H7 (cell line): Measurements from ENCODE around the gene FHIT. TPM values are rescaled to one million over a fixed set of nuclear protein-coding genes. Genes with fewer than 3 reads are reported as not detected.
"Not testable (repeated sequence)": the region's sequence is repeated elsewhere in the genome, so short reads cannot be mapped to it uniquely, and the experiment has no call there.

ENCODE experiments used
- DNase-seq: peaks from one replicate; pipeline ENCODE4 v3.0.0; 2012
- H3K27me3 ChIP-seq: 2 replicates; pipeline ENCODE4 v1.6.0; 2011; ENCODE audit warnings: mild to moderate bottlenecking, low read length; ENCODE audit not compliant: control insufficient read depth, insufficient read depth
- H3K36me3 ChIP-seq: replicated peaks from 2 replicates; pipeline ENCODE4 v1.5.1; 2011; ENCODE audit warnings: low read length; ENCODE audit not compliant: control insufficient read depth, insufficient read depth
- H3K4me3 ChIP-seq: 2 replicates; pipeline ENCODE4 v1.5.1; 2011; ENCODE audit warnings: low read depth, mild to moderate bottlenecking, control low read depth, low read length, moderate library complexity; ENCODE audit not compliant: insufficient read depth
- total RNA-seq: library from RNA; depleted of rRNA; stranded (reverse); fragments of >200 nt; shearing (Covaris generic); gene quantifications from 2 replicates; pipeline ENCODE4 v1.2.3, GENCODE V29; 2014

Gene FHIT
- total RNA-seq, 1 experiment from 2014 or later: 2.1 TPM

DNA sequence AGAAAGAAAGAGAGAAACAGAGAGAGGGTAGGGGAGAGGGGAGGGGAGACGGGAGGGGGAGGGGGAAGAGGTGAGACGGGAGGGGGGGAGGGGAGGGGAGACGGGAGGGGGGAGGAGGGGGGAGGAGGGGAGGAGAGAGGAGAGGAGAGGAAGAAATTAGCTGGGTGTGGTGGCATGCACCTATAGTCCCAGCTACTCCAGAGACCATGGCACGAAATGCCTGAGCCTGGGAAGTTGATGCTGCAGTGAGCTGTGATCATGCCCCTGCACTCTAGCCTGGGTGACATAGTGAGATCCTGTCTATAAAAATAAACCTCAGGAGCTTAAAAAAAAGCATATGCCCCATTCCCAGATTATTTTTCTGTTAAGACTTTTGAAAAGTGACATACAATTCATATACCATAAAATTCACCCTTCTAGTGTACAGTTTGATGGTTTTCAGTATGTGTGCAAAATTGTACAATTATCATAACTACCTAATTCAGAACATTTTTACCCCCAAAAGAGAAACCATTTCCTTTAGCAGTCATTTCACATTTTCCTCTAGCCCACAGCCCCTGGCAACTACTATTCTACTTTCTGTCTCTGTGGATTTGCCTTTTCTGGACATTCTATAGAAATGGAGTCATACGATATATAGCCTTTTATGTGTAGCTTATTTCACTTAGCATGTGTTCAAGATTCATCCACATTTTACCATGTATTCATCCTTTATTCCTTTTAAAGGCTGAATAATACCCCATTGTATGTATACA, 699.6 kb downstream of the FHIT start:
- H3K27me3 ChIP-seq: no peaks in the 10 kb centered on the region
- no peak overlapping the region for H3K4me3 ChIP-seq
- no peak for DNase-seq
- no peaks in the 10 kb centered on the region for H3K36me3 ChIP-seq

DNA sequence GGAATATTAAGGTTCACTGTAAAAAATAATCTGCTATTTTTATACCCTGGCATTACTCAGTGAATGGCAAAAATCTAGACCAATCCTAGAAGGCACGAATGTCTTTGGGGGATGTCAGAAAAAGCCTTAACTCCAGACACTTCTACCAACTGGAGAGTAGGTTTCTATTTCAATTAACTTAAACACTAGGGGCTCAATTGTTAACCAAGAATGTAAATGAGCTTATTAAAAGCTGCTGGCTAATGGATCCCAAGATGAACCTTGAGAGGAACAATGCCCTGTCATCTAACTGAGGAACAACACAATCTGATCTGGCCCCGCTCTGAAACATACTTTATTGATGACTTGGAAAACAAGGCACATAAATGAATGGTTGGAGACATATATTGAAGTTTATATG, 701.4 kb downstream of the FHIT start:
- Histone ChIP-seq H3K36me3 (no peaks in the 10 kb centered on the region), H3K27me3 (no peaks in the 10 kb centered on the region), H3K4me3 (no peak overlapping the region)
- no peak for DNase-seq

DNA sequence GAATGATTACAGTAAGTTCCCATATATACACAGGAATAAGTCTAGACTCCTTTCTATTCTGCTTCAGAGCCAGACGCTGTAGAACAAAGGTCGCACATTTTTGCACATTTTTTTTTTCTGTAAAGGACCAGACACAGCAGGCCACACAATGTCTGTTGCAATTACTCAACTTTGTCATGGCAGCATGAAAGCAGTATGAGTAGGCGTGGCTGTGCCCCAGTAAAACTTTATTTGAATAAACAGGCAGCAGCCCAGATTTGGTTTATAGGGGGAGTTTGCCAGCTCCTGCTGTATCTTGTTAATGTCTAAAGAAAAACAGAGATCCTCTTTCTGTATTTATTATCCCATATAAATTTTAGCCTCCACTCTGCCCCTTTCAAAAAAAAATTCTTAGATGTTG, 708.3 kb downstream of the FHIT start:
- no peak for DNase-seq
- no peaks in the 10 kb centered on the region for H3K36me3 ChIP-seq
- H3K4me3 ChIP-seq: no peak overlapping the region
- no peaks in the 10 kb centered on the region for H3K27me3 ChIP-seq

DNA sequence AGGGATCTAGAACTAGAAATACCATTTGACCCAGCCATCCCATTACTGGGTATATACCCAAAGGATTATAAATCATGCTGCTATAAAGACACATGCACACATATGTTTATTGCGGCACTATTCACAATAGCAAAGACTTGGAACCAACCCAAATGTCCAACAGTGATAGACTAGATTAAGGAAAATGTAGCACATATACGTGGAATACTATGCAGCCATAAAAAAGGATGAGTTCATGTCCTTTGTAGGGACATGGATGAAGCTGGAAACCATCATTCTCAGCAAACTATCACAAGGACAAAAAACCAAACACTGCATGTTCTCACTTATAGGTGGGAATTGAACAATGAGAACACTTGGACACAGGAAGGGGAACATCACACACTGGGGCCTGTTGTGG, 711.9 kb downstream of the FHIT start:
- H3K4me3 ChIP-seq, H3K27me3 ChIP-seq, DNase-seq, H3K36me3 ChIP-seq: not testable (repeated sequence)

DNA sequence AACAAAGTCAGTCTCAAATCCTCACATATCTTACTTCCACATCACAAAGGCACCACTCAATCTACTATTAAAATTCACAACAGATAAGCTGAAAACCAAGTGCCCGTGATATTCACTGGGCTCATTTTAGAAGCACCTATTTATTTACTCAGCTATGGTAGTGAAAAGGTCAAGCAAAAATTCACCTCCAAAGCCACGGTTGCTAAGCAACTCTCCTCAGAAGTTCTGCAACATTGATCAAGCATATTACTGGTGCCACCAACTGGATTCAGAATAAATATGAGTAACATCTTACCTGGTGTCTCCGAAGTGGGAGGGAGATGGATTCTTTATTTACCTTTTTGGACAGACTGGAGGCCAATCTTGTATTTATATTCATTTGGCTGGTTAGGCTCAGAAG, 714.8 kb downstream of the FHIT start:
- H3K27me3 ChIP-seq: no peaks in the 10 kb centered on the region
- DNase-seq: no peak
- no peaks in the 10 kb centered on the region for H3K36me3 ChIP-seq
- H3K4me3 ChIP-seq: no peak overlapping the region

DNA sequence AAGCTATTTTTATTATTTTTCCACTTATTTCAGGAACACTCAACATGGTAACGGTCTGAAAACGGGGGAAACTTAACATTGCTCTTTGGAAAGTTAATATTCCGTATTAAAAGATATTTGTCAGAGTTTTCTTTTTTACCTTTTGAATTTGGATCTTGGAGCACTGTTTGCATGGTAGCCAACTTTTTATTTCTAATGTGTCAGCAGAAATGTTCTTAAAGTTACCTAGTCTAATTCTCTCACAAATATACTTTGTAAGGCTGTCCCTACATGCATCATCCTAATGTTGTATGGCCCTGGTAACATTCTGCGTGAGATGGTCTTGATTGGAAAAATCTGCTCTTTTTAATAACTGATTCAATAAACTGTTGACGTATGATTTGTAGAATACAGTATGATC, 719.5 kb downstream of the FHIT start:
- Histone ChIP-seq H3K36me3 (no peaks in the 10 kb centered on the region), H3K27me3 (no peaks in the 10 kb centered on the region), H3K4me3 (no peak overlapping the region)
- no peak for DNase-seq

DNA sequence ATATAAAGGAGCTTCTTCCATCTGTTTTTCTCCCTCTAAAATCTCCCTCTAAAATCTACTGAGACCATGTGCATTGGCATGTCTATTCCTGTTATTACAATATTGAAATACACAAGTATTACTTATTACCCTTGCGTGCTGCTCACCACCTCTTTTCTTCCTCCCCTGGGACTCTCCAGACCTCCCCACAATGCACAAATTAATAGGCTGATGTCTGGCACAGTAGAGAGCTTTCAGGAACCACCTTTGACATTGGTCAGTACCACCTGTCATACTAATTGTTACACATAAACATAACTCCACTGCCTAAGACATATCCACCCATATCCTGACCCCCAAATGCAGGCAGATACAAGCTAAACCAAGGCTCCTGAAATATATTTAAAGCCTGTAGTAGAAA, 722.6 kb downstream of the FHIT start:
- Histone ChIP-seq H3K36me3 (no peaks in the 10 kb centered on the region), H3K27me3 (no peaks in the 10 kb centered on the region), H3K4me3 (no peak overlapping the region)
- no peak for DNase-seq

DNA sequence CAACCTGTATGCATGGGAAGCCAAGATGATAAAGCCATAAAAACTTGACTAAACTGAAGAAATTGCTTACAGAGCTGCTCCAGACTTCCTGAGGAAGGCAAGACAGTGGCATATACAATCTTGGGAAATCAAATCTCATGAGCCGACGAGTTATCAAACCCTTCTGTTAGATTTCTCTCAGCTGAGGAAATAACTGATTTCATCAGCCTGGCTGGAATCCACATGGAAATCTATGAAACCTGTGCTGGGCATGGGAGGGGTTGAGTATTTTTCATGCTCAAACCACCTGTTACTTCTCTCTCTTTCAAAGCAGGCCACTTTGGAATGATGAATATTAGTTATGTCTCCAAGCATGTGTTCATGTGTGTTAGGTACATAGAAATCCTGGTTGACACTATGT, 727.7 kb downstream of the FHIT start:
- Histone ChIP-seq H3K4me3 (no peak overlapping the region), H3K27me3 (no peaks in the 10 kb centered on the region), H3K36me3 (no peaks in the 10 kb centered on the region)
- no peak for DNase-seq

DNA sequence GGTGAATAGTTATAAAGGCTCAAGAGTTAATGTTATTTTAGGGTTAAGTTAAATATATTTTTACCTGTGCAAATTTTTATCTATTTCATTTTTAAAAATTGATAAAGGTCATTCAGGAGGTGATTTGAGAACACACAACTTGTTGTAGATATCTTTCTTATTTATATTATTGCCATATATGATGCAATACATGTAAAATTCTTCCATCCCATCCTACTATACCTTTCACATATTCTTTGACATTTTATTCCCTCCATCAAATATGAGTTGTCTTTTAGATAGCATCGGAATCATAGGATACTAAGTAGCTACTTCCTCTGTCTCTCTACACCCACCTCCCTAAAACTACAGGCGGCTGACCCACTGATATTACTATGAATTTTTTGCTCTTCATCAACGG, 734.1 kb downstream of the FHIT start:
- no peak for DNase-seq
- H3K4me3 ChIP-seq: no peak overlapping the region
- H3K36me3 ChIP-seq: no peaks in the 10 kb centered on the region
- no peaks in the 10 kb centered on the region for H3K27me3 ChIP-seq

DNA sequence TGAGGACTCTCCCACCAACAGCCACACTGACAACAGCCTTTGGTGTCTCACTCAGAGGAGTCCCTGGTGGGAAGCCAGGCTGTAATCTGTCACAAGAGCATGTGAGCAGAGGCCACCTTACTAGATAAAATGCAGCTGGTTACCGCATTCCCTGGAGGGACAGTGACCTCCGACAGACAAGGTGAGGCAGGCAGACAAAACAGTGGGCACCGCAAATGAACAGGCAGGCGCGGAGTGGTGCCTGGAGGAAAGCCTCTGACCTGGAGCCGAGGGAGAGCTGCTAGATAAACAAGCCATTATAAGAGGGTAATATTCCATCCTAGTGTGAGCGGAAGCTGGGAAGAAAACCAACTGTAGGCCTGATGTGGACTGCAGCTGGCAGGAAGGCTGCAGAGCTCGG, 736.4 kb downstream of the FHIT start:
- H3K4me3 ChIP-seq: no peak overlapping the region
- no peaks in the 10 kb centered on the region for H3K36me3 ChIP-seq
- no peak for DNase-seq

DNA sequence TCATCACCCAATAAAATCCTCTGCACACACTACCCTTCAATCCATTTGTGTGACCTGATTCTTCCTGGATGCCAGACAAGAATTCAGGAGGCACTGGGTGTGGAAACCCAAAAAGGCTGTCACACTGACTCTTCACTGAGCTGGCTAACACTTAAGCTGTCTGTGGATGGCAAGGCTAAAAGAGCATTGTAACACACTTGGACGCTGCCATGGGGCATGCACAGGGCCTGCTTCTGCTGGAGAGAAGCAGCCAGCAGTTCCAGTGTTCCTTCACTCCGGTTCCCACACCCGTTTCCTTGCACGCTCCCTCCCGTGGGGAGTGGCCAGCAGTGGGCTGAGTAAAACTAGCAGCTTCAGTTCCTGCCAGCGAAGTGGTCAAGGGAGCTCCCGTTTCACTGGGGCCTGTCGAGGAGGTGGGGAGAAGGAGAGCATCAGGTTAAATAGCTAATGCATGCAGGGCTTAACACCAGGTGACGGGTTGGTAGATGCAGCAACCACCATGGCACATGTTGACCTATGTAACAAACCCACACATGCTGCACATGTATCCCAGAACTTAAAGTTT, 737.1 kb downstream of the FHIT start:
- Histone ChIP-seq H3K27me3 (no peaks in the 10 kb centered on the region), H3K4me3 (no peak overlapping the region), H3K36me3 (no peaks in the 10 kb centered on the region)
- no peak for DNase-seq

More for the DNA sequence above, 736.4 kb downstream of the FHIT start:
- no peaks in the 10 kb centered on the region for H3K27me3 ChIP-seq

DNA sequence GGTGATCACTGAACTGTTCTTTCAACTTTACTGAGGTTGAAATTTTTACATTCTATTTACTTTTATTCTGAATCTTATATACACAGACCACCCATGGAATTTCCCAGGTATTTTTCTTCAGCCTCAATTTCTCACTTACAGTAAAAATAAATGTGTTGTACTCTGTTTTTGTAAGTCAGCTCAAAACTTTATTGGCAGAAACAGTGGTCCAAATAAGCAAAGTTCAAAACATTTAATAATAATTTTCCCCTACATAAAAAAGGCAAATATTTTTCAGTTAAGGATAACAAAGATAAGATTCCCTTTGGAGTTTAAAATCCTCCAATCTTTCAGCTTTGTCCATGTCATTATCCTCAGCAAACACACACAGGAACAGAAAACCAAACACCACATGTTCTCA, 738.0 kb downstream of the FHIT start:
- no peaks in the 10 kb centered on the region for H3K36me3 ChIP-seq
- no peaks in the 10 kb centered on the region for H3K27me3 ChIP-seq
- no peak for DNase-seq
- no peak overlapping the region for H3K4me3 ChIP-seq

DNA sequence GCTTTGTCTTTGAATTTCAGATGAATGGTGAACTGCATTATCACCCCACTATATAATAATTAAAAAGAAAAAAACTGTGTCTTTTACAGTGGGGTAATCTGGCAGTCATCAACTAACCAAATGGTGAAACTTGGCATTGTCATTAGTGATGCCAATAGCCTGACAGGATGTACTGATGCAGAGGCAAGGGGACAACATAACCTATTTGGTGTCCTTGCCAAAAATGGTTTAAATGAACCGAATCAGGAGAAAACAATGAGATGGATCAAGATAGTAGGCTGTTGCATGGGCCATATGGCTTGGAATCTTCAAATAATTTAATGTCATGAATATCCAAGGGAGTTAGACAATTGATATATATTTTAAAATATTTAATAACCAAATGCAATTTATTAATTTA, 738.7 kb downstream of the FHIT start:
- H3K4me3 ChIP-seq: no peak overlapping the region
- DNase-seq: no peak
- no peaks in the 10 kb centered on the region for H3K27me3 ChIP-seq
- H3K36me3 ChIP-seq: no peaks in the 10 kb centered on the region

DNA sequence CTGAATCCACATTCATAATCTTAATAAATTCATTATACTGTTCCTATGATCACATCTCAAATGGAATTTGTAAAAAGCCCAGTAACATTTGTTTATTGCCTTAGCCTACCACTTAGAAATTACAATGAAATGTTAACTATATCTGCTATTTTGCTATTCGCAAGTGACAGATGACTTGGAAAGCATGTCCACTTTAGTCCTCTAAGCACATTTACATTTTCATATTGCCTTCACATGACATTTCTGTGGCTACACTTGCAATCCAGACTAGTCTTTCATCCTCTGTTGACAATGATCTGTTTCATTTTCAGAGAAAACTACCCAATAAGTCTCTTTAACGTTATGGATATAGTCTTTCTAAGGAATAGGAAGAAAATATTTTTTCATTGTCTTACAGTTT, 741.8 kb downstream of the FHIT start:
- no peak overlapping the region for H3K4me3 ChIP-seq
- no peaks in the 10 kb centered on the region for H3K27me3 ChIP-seq
- no peaks in the 10 kb centered on the region for H3K36me3 ChIP-seq
- no peak for DNase-seq

DNA sequence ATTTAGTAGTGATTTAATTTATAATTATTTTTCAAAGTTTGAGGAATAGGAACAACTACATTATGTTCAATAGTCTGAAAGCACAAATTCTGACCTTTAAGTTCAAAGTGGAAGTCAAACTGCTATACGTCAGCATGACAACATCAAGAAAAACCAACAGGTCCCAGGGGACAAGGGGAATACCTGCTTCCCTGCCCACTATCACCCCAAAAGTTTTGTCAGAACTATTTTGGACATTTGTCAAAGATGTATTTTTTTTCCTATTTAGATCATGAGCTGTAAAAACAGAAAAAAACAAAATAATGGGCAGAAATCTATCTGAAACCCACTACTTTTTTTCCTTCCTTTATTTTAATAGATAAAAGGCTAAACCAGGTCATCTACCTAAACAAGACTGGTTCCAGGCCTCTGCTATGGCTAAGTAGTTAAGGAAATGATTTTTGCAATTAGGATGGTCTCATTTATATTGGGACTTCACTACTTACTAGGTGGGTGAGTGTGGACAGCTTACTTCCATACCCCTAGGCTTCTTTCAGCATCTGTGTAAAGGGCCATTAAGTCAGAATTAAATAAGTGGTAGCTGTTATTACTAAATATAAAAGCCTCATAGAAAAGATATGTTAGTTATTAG, 746.3 kb downstream of the FHIT start:
- DNase-seq: no peak
- Histone ChIP-seq H3K4me3 (no peak overlapping the region), H3K36me3 (no peaks in the 10 kb centered on the region), H3K27me3 (no peaks in the 10 kb centered on the region)
